Measurements from ENCODE around the gene EXOC1. TPM values are rescaled to one million over a fixed set of nuclear protein-coding genes. Genes with fewer than 3 reads are reported as not detected.

Gene EXOC1
- total RNA-seq, 4 donors from 2014 or later, result 52.3 to 75.4 (median 61.3) TPM

- no peak for TF ChIP-seq CTCF (IDR thresholded peaks at IDR 0.05; ENCODE audit: low read depth)
Measured at GRCh38 chr4:55925241-55925640, 71.8 kb downstream of the EXOC1 start.

GRCh38 chr4:55926610-55927009 lies 73.2 kb downstream of the EXOC1 start:
- no peak for TF ChIP-seq CTCF (IDR thresholded peaks at IDR 0.05; ENCODE audit: low read depth)

GRCh38 chr4:55927803-55928437 lies 74.5 kb downstream of the EXOC1 start:
- TF ChIP-seq CTCF (IDR thresholded peaks at IDR 0.05; ENCODE audit: low read depth), result no peak

GRCh38 chr4:55928846-55929245 lies 75.4 kb downstream of the EXOC1 start:
- TF ChIP-seq CTCF (IDR thresholded peaks at IDR 0.05; ENCODE audit: low read depth), result no peak

DNA sequence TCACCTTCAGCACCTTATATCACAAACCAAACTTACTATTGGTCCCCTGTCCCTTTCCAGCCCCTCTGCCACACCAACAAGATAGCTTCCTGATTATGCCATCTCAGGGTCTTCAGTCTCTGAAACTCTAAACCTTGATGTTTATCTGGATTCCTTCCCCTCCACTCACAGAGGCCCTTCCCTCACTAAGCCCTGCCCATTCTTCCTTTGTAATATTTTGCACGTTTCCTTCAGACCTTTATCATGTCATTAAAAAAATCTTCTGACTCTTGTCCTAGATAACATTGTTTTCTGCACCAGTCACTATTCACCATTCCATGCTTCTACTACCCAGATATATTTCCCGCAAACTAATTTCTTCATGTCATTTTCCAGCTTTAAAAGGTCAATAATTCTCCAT lies 77.6 kb downstream of the EXOC1 start:
- no peak for TF ChIP-seq CTCF (IDR thresholded peaks at IDR 0.05; ENCODE audit: low read depth)

- no peak for TF ChIP-seq CTCF (IDR thresholded peaks at IDR 0.05; ENCODE audit: low read depth)
Measured at GRCh38 chr4:55931833-55932232, 78.4 kb downstream of the EXOC1 start.

GRCh38 chr4:55932511-55932910 lies 79.1 kb downstream of the EXOC1 start:
- no peak for TF ChIP-seq CTCF (IDR thresholded peaks at IDR 0.05; ENCODE audit: low read depth)
